Activated CD4-positive, alpha-beta T cell treated with anti-CD3 and anti-CD28 coated beads, Interleukin-2, Interleukin-6, amounts not matched to agents 100 ng/mL and 50 ng/mL, durations not matched to agents 16 hours and 8 hours (primary cell): ENCODE results near the gene PAPPA2.
"Not testable (repeated sequence)": the region's sequence is repeated elsewhere in the genome, so short reads cannot be mapped to it uniquely, and the experiment has no call there.

ENCODE experiments used
- DNase-seq: peaks from one replicate; pipeline ENCODE4 v3.0.0-alpha.2; 2020

The PAPPA2 gene

DNA sequence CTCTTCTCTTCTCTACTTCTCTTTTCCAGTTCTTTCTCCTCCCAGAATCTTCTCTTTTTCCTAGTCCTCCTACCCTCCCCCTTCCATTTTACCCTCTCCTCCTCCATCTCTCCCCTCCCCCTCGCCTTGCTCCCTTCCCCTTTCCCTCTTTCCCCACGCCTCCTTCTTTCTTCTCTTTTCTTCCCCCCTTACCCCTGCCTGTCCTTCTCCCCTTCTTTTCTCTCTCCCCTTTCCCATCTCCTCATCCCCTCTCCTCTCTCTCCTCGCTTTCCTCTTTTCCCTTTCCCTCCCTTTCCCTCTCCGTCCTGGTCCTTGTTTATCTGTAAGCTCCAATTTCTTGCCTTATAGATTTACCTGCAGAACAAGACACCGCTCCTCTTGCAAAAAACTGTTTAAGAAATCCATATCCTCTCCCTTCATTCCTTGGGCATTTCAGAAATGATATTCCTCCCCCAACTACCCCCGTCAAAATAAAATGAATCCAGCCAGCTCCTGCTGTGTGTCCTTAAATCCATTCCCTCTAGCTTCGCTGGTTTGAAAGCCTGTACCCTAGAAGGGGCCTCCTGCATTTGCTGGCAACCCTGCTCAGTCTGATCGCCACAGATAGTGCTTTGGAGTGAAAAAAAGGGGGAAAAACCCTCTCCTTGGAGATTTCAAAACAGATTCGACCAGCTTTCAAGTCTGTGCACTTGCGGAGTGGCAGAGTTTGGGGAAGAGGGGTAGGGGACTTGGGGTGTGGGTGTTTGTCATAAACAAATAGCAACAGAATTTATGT lies 89.4 kb downstream of the PAPPA2 start:
- no peak for DNase-seq

DNA sequence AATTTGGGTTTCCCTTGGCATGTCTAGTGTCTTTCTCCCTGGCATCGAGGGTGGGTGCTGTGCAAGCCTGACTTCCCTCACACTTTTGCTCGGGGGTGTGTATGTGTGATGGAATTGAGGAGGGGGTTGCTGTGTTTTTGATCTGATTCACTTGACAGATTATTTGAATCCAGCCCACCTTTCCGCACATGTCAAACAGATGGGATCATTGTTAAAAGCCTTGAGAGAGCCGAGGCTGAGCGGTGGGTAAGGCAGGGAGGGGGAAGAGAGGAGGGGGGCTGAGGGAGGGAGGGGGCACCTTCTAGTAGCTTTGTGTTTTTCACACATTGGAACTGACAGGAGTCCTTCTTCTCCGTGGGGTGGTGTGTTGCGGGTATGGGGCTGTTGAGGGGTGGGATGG lies 90.0 kb downstream of the PAPPA2 start:
- no peak for DNase-seq

DNA sequence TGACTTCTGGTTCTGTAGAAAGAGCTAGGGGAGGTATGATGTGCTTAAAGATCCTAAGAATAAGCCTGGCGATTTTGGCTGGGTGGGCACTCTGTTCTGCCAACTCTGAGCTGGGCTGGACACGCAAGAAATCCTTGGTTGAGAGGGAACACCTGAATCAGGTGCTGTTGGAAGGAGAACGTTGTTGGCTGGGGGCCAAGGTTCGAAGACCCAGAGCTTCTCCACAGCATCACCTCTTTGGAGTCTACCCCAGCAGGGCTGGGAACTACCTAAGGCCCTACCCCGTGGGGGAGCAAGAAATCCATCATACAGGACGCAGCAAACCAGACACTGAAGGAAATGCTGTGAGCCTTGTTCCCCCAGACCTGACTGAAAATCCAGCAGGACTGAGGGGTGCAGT lies 93.3 kb downstream of the PAPPA2 start:
- DNase-seq, result no peak

DNA sequence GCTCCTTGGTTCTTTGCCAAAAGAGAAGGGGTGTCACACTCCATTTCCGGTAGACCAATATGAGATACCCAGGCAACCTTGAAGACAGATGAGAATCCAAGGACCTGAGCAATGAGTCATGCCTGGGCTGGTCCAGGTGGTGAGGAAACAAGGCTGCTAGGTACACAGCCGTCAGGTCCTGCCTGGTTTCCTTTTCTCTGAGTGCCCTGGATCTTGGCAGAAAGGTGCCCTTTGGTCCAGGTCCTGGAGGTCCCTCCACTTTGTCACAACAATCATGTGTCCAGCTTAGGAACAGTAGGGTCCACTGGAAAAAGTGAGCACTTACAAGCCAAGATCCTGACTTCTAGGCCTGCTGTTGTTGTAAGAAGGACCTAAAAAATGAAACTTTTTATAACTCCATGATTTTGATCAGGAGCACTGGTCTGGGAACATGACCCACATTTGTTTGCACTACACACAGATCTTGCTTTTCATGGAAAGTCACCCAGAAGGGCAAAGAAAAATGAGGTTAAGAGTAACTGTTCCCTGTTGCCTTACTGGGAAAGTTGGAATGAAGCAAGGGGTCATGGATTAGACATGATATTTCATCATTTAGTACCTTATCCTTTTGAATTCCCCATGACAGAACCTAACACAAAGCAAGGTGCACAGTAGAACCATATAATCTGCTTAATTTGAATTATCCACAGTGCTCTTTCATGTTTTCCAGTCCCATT lies 94.7 kb downstream of the PAPPA2 start:
- DNase-seq, result no peak

GRCh38 chr1:176558561-176558960 lies 95.6 kb downstream of the PAPPA2 start:
- DNase-seq, result no peak

DNA sequence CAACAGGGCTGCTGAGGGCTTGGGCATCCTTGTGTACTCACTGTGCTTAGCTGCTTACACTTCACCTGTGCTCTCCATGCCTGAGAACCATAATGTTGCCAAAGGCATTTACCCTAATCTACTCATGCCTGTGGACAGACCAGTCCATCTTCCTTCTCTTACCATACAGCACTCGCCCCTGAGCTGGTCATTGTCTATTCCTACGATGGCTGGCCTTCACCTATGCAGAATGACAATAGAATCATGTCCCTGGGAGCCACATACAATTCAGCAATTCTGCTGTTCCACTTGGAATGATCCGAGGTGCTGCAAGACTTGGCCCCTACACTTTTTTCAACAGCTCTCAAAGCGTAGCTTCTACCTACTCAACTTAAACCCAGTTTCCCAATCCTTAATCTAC lies 96.5 kb downstream of the PAPPA2 start:
- DNase-seq, result no peak

DNA sequence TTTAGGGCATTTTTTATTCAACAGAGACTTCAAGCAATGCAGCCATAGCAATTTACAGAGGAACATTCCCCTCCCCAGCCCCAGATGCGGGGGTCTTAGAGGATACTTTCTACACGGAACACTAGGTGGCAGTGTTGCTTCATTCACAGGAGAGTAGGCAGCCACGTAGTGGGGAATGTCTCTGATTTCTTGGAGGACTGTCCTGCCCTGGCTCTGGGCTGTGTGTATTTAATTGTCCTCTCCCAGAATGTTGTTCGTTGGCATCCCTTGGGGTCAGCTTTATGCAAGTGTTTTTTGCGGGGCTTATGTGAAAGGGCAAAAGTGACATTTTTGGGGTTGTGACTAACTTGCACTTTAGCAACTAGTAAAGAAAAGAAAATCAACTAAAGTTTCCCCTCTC lies 96.9 kb downstream of the PAPPA2 start:
- DNase-seq, result peak; percentile 51

DNA sequence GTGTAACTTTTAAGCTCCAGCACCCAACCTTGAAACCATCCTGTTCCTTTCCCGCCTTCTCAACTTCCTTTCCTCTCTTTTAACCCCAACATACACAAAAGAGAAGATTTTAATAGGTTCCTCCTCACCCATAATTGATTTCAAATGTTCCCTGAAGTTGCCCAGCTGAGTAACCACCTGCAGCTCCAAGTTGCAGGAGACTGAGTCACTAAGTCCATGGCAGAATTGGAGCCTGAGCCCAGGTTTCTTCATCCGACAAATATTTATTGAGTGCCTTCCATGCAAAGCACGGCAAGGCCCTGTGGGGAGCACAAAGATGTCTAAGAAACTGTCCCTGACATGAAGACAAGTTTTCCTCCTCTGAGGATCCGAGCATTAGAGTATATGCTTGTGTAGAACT lies 97.7 kb downstream of the PAPPA2 start:
- DNase-seq, result no peak

DNA sequence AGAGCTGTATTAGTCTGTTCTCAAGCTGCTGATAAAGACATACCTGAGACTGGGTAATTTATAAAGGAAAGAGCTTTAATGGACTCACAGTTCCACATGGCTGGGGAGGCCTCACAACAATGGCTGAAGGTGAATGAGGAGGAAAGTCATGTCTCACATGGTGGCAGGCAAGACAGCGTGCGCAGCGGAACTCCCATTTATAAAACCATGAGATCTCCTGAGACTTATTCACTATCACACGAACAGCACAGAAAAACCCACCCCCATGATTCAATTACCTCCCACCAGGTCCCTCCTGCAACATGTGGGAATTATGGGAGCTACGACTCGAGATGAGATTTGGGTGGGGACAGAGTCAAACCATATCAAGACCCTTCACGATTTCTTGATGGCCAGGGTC lies 98.8 kb downstream of the PAPPA2 start:
- DNase-seq, result not testable (repeated sequence)

DNA sequence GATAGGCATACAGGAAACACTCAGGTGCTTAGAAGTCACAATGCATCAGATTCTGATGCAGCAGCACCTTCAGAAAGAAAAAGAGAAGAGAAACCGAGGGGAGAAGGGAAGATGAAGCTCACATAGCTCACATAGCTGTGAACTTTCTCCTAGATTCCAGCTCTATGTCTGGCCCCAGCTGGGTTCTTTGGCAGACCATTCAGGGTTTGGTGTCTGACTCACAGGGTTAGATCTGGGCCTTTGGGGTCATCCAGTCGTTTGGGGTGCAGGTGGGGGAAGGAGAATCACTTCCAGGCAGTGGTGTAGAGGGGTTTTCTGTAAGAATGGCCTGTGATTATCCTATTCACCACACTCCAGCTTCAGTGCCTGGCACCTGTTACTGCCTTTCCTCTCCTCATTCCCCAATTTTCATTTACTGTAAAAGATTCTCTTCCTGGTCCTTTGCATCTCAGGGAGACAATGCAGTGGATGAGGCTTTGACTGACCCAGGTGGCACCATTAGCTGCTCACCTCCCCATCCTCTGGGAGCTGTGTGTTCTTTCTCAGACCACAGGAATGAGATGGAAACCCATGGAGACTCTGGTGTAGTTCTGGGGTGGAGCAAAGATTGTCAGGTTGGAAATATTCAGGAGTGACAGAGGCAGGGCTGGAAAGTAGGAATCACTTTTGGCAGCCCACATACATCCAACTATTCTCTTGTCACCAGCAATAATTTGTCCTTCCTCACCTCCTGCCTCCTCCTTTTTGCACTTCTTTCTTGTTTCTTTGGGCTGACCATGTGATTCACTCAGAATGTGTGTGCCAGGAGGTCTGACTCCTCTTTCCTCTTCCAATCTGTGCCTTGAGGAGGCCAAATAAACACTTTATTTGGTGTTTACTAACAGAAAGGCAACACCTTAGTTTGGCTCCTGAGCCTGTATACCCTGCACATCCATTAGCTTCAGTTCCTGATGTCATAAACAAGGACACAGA lies 103.3 kb downstream of the PAPPA2 start:
- no peak for DNase-seq

DNA sequence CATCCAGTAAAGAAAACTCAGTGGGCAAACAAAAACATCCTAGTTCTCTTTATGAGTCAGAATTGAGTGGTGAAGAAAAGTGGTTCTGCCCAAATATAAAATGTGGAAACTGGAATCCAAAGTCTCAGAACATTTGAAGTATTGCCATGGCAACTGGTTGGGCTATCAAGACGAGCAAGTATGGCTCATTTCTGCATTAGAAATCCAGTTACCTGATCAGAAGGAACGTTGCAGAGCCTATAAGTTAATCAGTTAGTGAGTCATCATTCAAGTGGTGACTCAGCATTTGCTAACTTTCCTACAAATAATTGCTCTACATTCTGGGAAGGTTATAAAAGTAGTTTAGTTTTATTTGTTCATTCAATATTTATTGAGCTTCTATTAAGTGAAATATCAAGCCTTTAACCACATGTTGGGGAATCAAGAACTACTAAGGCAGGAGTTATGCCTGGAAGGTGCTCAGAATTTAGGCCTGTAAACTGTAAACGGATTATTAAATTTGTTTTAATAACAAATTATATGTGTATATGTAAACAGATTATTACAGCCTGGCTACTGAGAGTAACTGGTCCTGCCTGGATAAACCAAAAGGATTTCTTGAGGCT lies 104.3 kb downstream of the PAPPA2 start:
- no peak for DNase-seq

DNA sequence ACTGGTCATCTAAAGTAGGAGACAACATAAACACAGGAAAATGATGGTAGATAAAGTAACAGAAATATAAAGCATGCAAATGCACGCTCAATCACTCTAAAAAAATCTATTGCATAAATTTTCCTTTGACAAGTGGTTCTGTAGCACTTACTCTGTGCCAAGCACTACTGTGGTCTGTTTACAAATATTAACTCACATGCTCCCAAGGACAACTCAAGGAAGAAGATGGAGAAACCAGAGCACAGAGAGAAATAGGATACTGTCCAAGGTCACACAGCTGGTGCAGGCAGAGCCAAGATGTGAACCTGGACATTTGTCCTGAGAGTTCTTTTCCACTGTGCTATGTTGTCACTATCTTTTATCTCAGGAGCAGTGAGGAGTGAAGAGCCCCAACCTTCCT lies 105.2 kb downstream of the PAPPA2 start:
- DNase-seq, result no peak

DNA sequence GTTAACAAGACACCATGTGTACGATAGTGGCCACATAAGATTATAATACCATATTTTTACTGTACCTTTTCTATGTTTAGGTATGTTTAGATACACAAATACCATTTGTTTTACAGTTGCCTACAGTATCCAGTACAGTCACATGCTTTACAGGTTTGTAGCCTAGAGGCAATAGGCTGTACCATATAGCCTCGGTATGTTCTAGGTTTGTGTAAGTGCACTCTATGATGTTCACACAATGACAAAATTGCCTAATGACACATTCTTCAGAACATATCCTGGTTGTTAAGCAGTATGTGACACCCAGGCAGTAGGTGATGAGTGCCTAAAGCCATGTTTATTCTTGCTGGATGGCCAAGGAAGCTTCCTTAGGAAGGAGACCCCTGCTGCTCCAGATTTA lies 111.8 kb downstream of the PAPPA2 start:
- DNase-seq, result no peak

- DNase-seq, result no peak
These were observed 113.0 kb downstream of the PAPPA2 start for GRCh38 chr1:176575991-176576390.

DNA sequence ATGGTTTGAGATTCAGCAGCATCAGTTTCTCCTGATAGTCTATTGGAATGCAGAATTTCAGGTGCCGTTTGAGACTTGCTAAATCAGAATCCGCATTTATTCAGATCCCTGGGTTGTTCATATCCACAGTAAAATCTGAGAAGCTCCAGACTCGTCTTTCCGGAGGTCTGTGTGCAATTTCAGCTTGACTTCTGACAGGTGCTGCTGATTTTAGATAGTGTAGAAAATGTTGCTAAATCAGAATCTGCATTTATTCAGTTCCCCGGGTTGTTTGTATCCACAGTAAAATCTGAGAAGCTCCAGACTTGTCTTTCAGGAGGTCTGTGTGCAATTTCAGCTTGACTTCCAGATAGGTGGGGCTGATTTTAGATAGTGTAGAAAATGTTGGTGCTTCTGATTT lies 113.7 kb downstream of the PAPPA2 start:
- DNase-seq, result no peak

DNA sequence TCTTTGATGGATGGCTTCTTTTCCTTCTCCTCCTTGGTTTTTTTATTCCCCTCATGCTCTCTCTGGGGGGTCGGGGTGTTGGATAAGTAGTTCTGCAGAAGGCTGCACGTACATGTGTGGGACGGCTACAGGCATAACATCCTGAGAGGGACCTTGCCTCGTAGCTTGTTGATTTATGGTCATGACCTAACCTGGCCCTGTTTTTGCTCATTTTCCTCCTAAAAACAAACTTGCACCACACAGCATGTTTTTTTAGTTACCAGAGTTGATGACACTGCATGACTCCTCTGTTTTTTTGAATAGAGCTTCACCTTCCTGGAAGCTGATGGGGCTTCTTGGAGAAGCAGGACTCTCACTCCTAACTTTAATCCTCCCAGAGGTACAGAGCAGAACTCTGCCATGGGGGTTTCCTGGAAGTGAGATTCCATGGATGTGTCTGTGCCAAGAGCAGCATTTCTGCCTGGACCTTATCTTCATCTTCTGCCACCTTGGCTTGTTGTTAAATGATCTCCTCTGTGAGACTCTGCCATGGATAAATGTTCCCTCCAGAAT lies 114.7 kb downstream of the PAPPA2 start:
- no peak for DNase-seq

DNA sequence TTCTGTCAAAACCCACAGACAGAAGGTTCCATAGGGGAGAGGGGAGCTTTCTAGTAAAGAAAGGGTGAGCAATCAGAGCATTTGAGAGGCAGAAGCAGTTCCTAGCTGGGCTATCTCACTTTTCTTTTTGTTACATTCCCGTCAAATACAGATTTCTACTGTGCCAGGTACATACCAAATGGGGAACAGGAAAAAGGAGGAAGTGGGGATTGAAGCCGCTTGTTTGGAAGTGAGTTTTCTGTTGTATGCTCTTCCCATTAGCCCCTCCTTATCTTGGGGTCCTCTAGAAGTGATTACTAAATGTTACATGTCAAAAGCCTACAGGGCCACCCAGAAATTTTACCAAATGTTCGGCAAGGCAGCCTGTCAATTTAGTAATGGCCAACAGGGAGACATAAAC lies 116.1 kb downstream of the PAPPA2 start:
- no peak for DNase-seq

DNA sequence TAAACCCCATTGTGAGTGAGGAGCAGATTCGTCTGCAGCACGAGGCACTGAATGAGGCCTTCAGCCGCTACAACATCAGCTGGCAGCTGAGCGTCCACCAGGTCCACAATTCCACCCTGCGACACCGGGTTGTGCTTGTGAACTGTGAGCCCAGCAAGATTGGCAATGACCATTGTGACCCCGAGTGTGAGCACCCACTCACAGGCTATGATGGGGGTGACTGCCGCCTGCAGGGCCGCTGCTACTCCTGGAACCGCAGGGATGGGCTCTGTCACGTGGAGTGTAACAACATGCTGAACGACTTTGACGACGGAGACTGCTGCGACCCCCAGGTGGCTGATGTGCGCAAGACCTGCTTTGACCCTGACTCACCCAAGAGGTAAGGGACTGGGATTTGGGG lies 132.2 kb downstream of the PAPPA2 start:
- no peak for DNase-seq

DNA sequence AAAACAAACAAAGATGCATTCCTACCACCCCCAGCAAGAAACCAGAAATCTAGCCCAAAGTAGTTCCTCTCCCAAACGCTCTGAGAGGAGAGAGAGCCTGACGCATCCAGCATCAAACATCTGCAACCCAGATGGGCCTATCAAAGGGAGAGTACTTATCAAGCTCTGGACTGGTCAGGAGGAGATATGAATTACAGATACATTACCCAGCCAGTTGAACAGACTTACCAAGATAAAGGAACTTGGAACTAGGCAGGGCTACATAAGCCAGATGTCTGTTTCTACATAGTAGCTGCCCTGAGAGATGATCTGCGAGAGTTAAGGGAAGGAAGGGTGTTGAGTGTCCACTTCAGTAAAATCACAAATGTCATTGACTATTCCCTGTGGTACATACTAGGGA lies 138.4 kb downstream of the PAPPA2 start:
- DNase-seq, result no peak

DNA sequence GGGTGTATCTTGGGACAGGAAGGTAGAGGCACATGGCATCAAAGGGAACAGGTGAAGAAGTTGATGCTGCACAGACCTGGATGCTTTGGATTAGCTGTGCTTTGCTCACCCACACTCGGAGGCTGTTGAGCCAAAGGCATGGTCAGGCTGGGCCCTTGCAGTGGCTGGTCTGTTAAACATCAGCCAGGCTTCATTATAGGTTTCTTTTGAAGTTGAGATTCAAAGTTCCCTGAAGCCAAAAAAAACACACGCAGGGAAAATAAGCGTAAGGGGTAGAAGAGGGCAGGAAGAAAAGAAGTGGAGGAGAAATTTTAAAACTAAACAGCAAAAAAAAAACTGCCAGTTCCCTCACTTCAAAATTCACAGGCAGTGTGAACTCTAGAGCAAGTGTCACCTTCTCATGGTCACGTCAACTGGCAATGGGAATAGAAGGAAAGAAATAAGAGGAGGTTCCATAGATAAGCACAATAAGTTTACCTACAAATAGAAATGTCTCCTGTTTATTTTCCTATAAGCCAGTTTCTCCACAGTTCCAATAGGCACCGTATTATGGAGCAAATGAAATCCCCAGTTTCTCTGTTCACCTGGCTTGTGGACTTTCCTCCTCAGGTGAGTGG lies 139.5 kb downstream of the PAPPA2 start:
- DNase-seq, result no peak

DNA sequence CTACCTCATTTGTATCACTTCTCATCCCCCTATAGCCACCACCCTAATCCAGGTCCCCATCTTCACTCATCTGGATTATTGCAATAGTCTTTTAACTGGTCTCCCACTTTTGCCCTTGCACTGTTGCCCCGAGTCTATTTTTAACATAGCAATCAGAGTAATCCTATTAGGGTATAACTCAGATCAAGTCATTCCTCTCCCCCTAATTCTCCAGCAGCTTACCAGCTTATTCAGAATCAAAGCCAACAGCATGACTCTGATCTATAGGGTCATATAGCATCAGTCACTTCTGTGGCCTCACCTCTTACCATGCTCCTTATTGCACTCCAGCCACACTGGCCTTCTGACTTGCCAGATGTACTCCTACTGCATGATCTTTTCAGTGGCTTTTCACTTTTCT lies 140.7 kb downstream of the PAPPA2 start:
- no peak for DNase-seq

- DNase-seq, result no peak
These were observed 141.5 kb downstream of the PAPPA2 start for GRCh38 chr1:176604461-176604860.
